ENCODE data around the gene BIN2.
"Not testable (repeated sequence)": the region's sequence is repeated elsewhere in the genome, so short reads cannot be mapped to it uniquely, and the experiment has no call there.

Gene BIN2

GRCh38 chr12:51270067-51270950, 53.7 kb downstream of the BIN2 start, which contains the start of gene SMAGP:
TSS of gene SMAGP (minus strand) at chr12:51270415. CDS start at chr12:51269278, 1,137 bp downstream.
- DNase-seq (ENCODE audit: low read depth) = peak; percentile 28
- H3K4me3 ChIP-seq (ENCODE audit: low read length) = peak within 1 kb of the TSS; percentile 79
- TF ChIP-seq CTCF (conservative IDR thresholded peaks at IDR 0.05; ENCODE audit: low read length) = no peak

GRCh38 chr12:51269174-51270066, 54.6 kb downstream of the BIN2 start:
- peak; percentile 29 for DNase-seq (ENCODE audit: low read depth)
- peak; percentile 44 for TF ChIP-seq CTCF (conservative IDR thresholded peaks at IDR 0.05; ENCODE audit: low read length)
- H3K4me3 ChIP-seq (ENCODE audit: low read length) = peak overlapping the region; percentile 79

DNA sequence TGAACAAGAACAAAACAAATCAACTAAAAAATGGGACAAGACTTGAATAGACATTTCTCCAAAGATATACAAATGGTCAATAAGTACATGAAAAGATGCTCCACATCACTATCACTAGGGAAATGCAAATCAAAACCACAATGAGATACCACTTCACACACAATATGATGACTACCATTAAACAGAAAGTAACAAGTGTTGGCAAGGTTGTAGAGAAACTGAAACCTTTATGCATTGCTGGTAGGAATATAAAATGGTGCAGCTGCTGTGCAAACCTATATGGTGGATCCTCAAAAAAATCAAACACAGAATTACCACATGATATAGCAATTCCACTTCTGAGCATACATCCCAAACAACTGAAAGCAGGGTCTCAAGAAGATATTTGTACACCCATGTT, 59.0 kb downstream of the BIN2 start:
- no peak for DNase-seq (ENCODE audit: low read depth)
- no peak overlapping the region for H3K4me3 ChIP-seq (ENCODE audit: low read length)
- TF ChIP-seq CTCF (conservative IDR thresholded peaks at IDR 0.05; ENCODE audit: low read length) = no peak

DNA sequence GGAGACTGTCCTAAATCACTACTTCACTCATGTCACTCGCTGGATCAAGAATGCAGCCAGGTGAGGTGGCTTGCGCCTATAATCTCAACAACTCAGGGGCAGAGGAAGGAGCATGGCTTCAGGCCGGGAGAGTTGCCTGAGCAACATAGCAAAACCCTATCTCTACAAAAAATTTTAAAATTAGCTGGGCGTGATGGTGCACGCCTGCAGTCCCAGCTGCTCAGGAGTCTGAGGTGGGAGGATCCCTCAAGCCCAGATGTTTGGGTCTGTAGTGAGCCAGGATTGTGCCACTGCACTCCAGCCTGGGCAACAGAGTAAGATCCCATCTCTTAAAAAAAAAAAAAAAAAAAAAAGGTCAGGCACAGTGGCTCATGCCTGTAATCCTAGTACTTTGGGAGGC, 59.7 kb downstream of the BIN2 start:
- no peak overlapping the region for H3K4me3 ChIP-seq (ENCODE audit: low read length)
- DNase-seq (ENCODE audit: low read depth) = no peak
- no peak for TF ChIP-seq CTCF (conservative IDR thresholded peaks at IDR 0.05; ENCODE audit: low read length)

GRCh38 chr12:51263341-51263740, 60.6 kb downstream of the BIN2 start:
- no peak for DNase-seq (ENCODE audit: low read depth)
- H3K4me3 ChIP-seq (ENCODE audit: low read length) = no peak overlapping the region
- no peak for TF ChIP-seq CTCF (conservative IDR thresholded peaks at IDR 0.05; ENCODE audit: low read length)

GRCh38 chr12:51262758-51263177, 61.2 kb downstream of the BIN2 start:
- H3K4me3 ChIP-seq (ENCODE audit: low read length) = no peak overlapping the region
- peak; percentile 51 for DNase-seq (ENCODE audit: low read depth)
- TF ChIP-seq CTCF (conservative IDR thresholded peaks at IDR 0.05; ENCODE audit: low read length) = peak; percentile 43

- DNase-seq (ENCODE audit: low read depth); H3K4me3 ChIP-seq (ENCODE audit: low read length): not testable (repeated sequence)
Observed at GRCh38 chr12:51259600-51259999, 64.4 kb downstream of the BIN2 start.
